ENCODE measurements around the gene MFN2.

The MFN2 gene

GRCh38 chr1:12015001-12015491 lies 34.8 kb downstream of the MFN2 start:
- H3K27ac ChIP-seq (ENCODE audit: low read depth, low read length): no peak overlapping the region
- H3K9me3 ChIP-seq (ENCODE audit: low read length): no peaks in the 10 kb centered on the region

GRCh38 chr1:12015499-12015898 lies 35.3 kb downstream of the MFN2 start:
- Histone ChIP-seq H3K27ac (ENCODE audit: low read depth, low read length) (no peak overlapping the region), H3K36me3 (ENCODE audit: insufficient read depth, low read length) (peaks cover 27% of the 10 kb centered on the region), H3K4me3 (ENCODE audit: low read depth in 1 of 2, low read length in 2 of 2) (no peak overlapping the region), H3K27me3 (ENCODE audit: control insufficient read depth in 1 of 2, insufficient read depth in 2 of 2, low read length in 2 of 2) (no peaks in the 10 kb centered on the region), H3K4me1 (ENCODE audit: insufficient read depth, low read length) (peaks cover 7% of the 10 kb centered on the region), H3K9ac (ENCODE audit: low read length) (no peak overlapping the region), H3K9me3 (ENCODE audit: low read length) (no peaks in the 10 kb centered on the region)

More at GRCh38 chr1:12015001-12015491, 34.8 kb downstream of the MFN2 start:
- H3K4me1 ChIP-seq (ENCODE audit: insufficient read depth, low read length): peaks cover 3% of the 10 kb centered on the region
- peaks cover 31% of the 10 kb centered on the region for H3K36me3 ChIP-seq (ENCODE audit: insufficient read depth, low read length)
- no peaks in the 10 kb centered on the region for H3K27me3 ChIP-seq (ENCODE audit: control insufficient read depth in 1 of 2, insufficient read depth in 2 of 2, low read length in 2 of 2)
- no peak overlapping the region for H3K9ac ChIP-seq (ENCODE audit: low read length)
- H3K4me3 ChIP-seq (ENCODE audit: low read depth in 1 of 2, low read length in 2 of 2): no peak overlapping the region

- H3K9ac ChIP-seq (ENCODE audit: low read length): no peak overlapping the region
- H3K4me1 ChIP-seq (ENCODE audit: insufficient read depth, low read length): peaks cover 8% of the 10 kb centered on the region
- no peak overlapping the region for H3K27ac ChIP-seq (ENCODE audit: low read depth, low read length)
- H3K27me3 ChIP-seq (ENCODE audit: control insufficient read depth in 1 of 2, insufficient read depth in 2 of 2, low read length in 2 of 2): no peaks in the 10 kb centered on the region
- H3K36me3 ChIP-seq (ENCODE audit: insufficient read depth, low read length): peaks cover 20% of the 10 kb centered on the region
- H3K4me3 ChIP-seq (ENCODE audit: low read depth in 1 of 2, low read length in 2 of 2): no peak overlapping the region
- no peaks in the 10 kb centered on the region for H3K9me3 ChIP-seq (ENCODE audit: low read length)
Measured at GRCh38 chr1:12016182-12016581, 35.9 kb downstream of the MFN2 start.

GRCh38 chr1:12019858-12020509 lies 39.7 kb downstream of the MFN2 start:
- Histone ChIP-seq H3K36me3 (ENCODE audit: insufficient read depth, low read length) (peaks cover 5% of the 10 kb centered on the region), H3K9me3 (ENCODE audit: low read length) (no peaks in the 10 kb centered on the region), H3K9ac (ENCODE audit: low read length) (peak overlapping the region; percentile 44), H3K4me3 (ENCODE audit: low read depth in 1 of 2, low read length in 2 of 2) (peak overlapping the region; percentile 81 to 90), H3K4me1 (ENCODE audit: insufficient read depth, low read length) (peaks cover 8% of the 10 kb centered on the region), H3K27ac (ENCODE audit: low read depth, low read length) (peak overlapping the region; percentile 74), H3K27me3 (ENCODE audit: control insufficient read depth in 1 of 2, insufficient read depth in 2 of 2, low read length in 2 of 2) (no peaks in the 10 kb centered on the region)

- Histone ChIP-seq H3K9me3 (ENCODE audit: low read length) (no peaks in the 10 kb centered on the region), H3K4me3 (ENCODE audit: low read depth in 1 of 2, low read length in 2 of 2) (no peak overlapping the region), H3K36me3 (ENCODE audit: insufficient read depth, low read length) (peaks cover 16% of the 10 kb centered on the region), H3K27me3 (ENCODE audit: control insufficient read depth in 1 of 2, insufficient read depth in 2 of 2, low read length in 2 of 2) (no peaks in the 10 kb centered on the region), H3K9ac (ENCODE audit: low read length) (no peak overlapping the region), H3K4me1 (ENCODE audit: insufficient read depth, low read length) (peaks cover 8% of the 10 kb centered on the region), H3K27ac (ENCODE audit: low read depth, low read length) (no peak overlapping the region)
Measured at GRCh38 chr1:12021616-12022015, 41.4 kb downstream of the MFN2 start.

GRCh38 chr1:12022036-12022435 lies 41.8 kb downstream of the MFN2 start:
- Histone ChIP-seq H3K4me3 (ENCODE audit: low read depth in 1 of 2, low read length in 2 of 2) (no peak overlapping the region), H3K27ac (ENCODE audit: low read depth, low read length) (no peak overlapping the region), H3K4me1 (ENCODE audit: insufficient read depth, low read length) (peaks cover 8% of the 10 kb centered on the region), H3K36me3 (ENCODE audit: insufficient read depth, low read length) (peaks cover 19% of the 10 kb centered on the region), H3K27me3 (ENCODE audit: control insufficient read depth in 1 of 2, insufficient read depth in 2 of 2, low read length in 2 of 2) (no peaks in the 10 kb centered on the region), H3K9me3 (ENCODE audit: low read length) (no peaks in the 10 kb centered on the region), H3K9ac (ENCODE audit: low read length) (no peak overlapping the region)

GRCh38 chr1:12026586-12026985 lies 46.3 kb downstream of the MFN2 start:
- Histone ChIP-seq H3K4me1 (ENCODE audit: insufficient read depth, low read length) (no peaks in the 10 kb centered on the region), H3K4me3 (ENCODE audit: low read depth in 1 of 2, low read length in 2 of 2) (no peak overlapping the region), H3K27me3 (ENCODE audit: control insufficient read depth in 1 of 2, insufficient read depth in 2 of 2, low read length in 2 of 2) (no peaks in the 10 kb centered on the region), H3K36me3 (ENCODE audit: insufficient read depth, low read length) (peaks cover 37% of the 10 kb centered on the region), H3K27ac (ENCODE audit: low read depth, low read length) (no peak overlapping the region), H3K9ac (ENCODE audit: low read length) (no peak overlapping the region), H3K9me3 (ENCODE audit: low read length) (no peaks in the 10 kb centered on the region)

GRCh38 chr1:12028248-12028647 lies 48.0 kb downstream of the MFN2 start:
- no peaks in the 10 kb centered on the region for H3K27me3 ChIP-seq (ENCODE audit: control insufficient read depth in 1 of 2, insufficient read depth in 2 of 2, low read length in 2 of 2)
- no peak overlapping the region for H3K4me3 ChIP-seq (ENCODE audit: low read depth in 1 of 2, low read length in 2 of 2)
- no peaks in the 10 kb centered on the region for H3K4me1 ChIP-seq (ENCODE audit: insufficient read depth, low read length)
- no peaks in the 10 kb centered on the region for H3K9me3 ChIP-seq (ENCODE audit: low read length)
- no peak overlapping the region for H3K27ac ChIP-seq (ENCODE audit: low read depth, low read length)
- H3K36me3 ChIP-seq (ENCODE audit: insufficient read depth, low read length): peaks cover 37% of the 10 kb centered on the region
- H3K9ac ChIP-seq (ENCODE audit: low read length): no peak overlapping the region

GRCh38 chr1:12028957-12029511 lies 48.8 kb downstream of the MFN2 start:
- Histone ChIP-seq H3K4me1 (ENCODE audit: insufficient read depth, low read length) (no peaks in the 10 kb centered on the region), H3K9me3 (ENCODE audit: low read length) (no peaks in the 10 kb centered on the region), H3K9ac (ENCODE audit: low read length) (no peak overlapping the region), H3K36me3 (ENCODE audit: insufficient read depth, low read length) (peaks cover 35% of the 10 kb centered on the region), H3K27ac (ENCODE audit: low read depth, low read length) (no peak overlapping the region), H3K4me3 (ENCODE audit: low read depth in 1 of 2, low read length in 2 of 2) (no peak overlapping the region), H3K27me3 (ENCODE audit: control insufficient read depth in 1 of 2, insufficient read depth in 2 of 2, low read length in 2 of 2) (no peaks in the 10 kb centered on the region)

- Histone ChIP-seq H3K27ac (ENCODE audit: low read depth, low read length) (no peak overlapping the region), H3K9me3 (ENCODE audit: low read length) (no peaks in the 10 kb centered on the region), H3K9ac (ENCODE audit: low read length) (no peak overlapping the region), H3K27me3 (ENCODE audit: control insufficient read depth in 1 of 2, insufficient read depth in 2 of 2, low read length in 2 of 2) (no peaks in the 10 kb centered on the region), H3K4me3 (ENCODE audit: low read depth in 1 of 2, low read length in 2 of 2) (no peak overlapping the region), H3K36me3 (ENCODE audit: insufficient read depth, low read length) (peaks cover 33% of the 10 kb centered on the region), H3K4me1 (ENCODE audit: insufficient read depth, low read length) (no peaks in the 10 kb centered on the region)
Measured at GRCh38 chr1:12029720-12030339, 49.6 kb downstream of the MFN2 start.

- Histone ChIP-seq H3K27ac (ENCODE audit: low read depth, low read length) (no peak overlapping the region), H3K4me3 (ENCODE audit: low read depth in 1 of 2, low read length in 2 of 2) (no peak overlapping the region), H3K9ac (ENCODE audit: low read length) (no peak overlapping the region), H3K4me1 (ENCODE audit: insufficient read depth, low read length) (no peaks in the 10 kb centered on the region), H3K9me3 (ENCODE audit: low read length) (no peaks in the 10 kb centered on the region), H3K36me3 (ENCODE audit: insufficient read depth, low read length) (peaks cover 25% of the 10 kb centered on the region), H3K27me3 (ENCODE audit: control insufficient read depth in 1 of 2, insufficient read depth in 2 of 2, low read length in 2 of 2) (no peaks in the 10 kb centered on the region)
Measured at GRCh38 chr1:12031039-12031980, 51.1 kb downstream of the MFN2 start.
